OCI-LY1 (cell line): Measurements from ENCODE around the gene NCOA5.

Experiments used
- H2AFZ ChIP-seq: fragments of 200-600 bp; sonication (generic), shearing (Covaris generic); 2 replicates; pipeline ENCODE4 v1.6.0; 2014; ENCODE audit warnings: antibody characterized with exemption, mild to moderate bottlenecking, low read length
- H3F3A ChIP-seq: fragments of 200-600 bp; sonication (generic), shearing (Covaris generic); 2 replicates; pipeline ENCODE4 v1.6.0; 2014; ENCODE audit warnings: mild to moderate bottlenecking, antibody characterized with exemption, low read length, moderate library complexity; ENCODE audit not compliant: insufficient read depth
- H3K27ac ChIP-seq: fragments of 200-600 bp; sonication (generic); 2 replicates; pipeline ENCODE4 v1.5.1; 2014; ENCODE audit warnings: low read length, mixed run types, mild to moderate bottlenecking, low read depth; ENCODE audit not compliant: poor library complexity, severe bottlenecking
- H3K27me3 ChIP-seq: fragments of 200-600 bp; sonication (generic); 2 replicates; pipeline ENCODE4 v1.6.0; 2014; ENCODE audit warnings: antibody characterized with exemption, mild to moderate bottlenecking, low read length, moderate library complexity; ENCODE audit not compliant: insufficient read depth
- H3K36me3 ChIP-seq: fragments of 200-600 bp; sonication (generic); 2 replicates; pipeline ENCODE4 v1.6.1; 2014; ENCODE audit warnings: mild to moderate bottlenecking, antibody characterized with exemption, low read length, moderate library complexity, mixed read lengths; ENCODE audit not compliant: insufficient read depth
- H3K4me1 ChIP-seq: fragments of 200-600 bp; sonication (generic); 2 replicates; pipeline ENCODE4 v1.5.1; 2014; ENCODE audit warnings: mild to moderate bottlenecking, low read length, moderate library complexity; ENCODE audit not compliant: insufficient read depth, severe bottlenecking
- H3K4me2 ChIP-seq: fragments of 200-600 bp; sonication (generic), shearing (Covaris generic); 2 replicates; pipeline ENCODE4 v1.6.1; 2014; ENCODE audit warnings: low read length
- H3K4me3 ChIP-seq: fragments of 200-600 bp; sonication (generic); 2 replicates; pipeline ENCODE4 v1.5.1; 2014; ENCODE audit warnings: low read length, low read depth, mild to moderate bottlenecking, mixed read lengths; ENCODE audit not compliant: poor library complexity, severe bottlenecking
- H3K79me2 ChIP-seq: fragments of 200-600 bp; shearing (Covaris generic); 2 replicates; pipeline ENCODE4 v1.6.1; 2016; ENCODE audit warnings: mixed run types, low read length, mixed read lengths; ENCODE audit not compliant: insufficient read depth
- H3K9ac ChIP-seq: fragments of 200-600 bp; sonication (generic), shearing (Covaris generic); 2 replicates; pipeline ENCODE4 v1.6.1; 2014; ENCODE audit warnings: mild to moderate bottlenecking, low read length, mixed read lengths
- H3K9me2 ChIP-seq: fragments of 200-600 bp; sonication (generic), shearing (Covaris generic); 2 replicates; pipeline ENCODE4 v1.6.1; 2014; ENCODE audit warnings: low read depth, mild to moderate bottlenecking, low read length, mixed read lengths
- H3K9me3 ChIP-seq: fragments of 200-600 bp; shearing (Covaris generic); 2 replicates; pipeline ENCODE4 v1.6.1; 2014; ENCODE audit warnings: low read length, mixed read lengths
- H4K20me1 ChIP-seq: fragments of 200-600 bp; sonication (generic), shearing (Covaris generic); 2 replicates; pipeline ENCODE4 v1.6.0; 2016; ENCODE audit warnings: mild to moderate bottlenecking, low read length; ENCODE audit not compliant: insufficient read depth
- EZH2 ChIP-seq: fragments of 200-600 bp; sonication (generic), shearing (Covaris generic); IDR thresholded peaks from 2 replicates; pipeline ENCODE4 v1.8.0; 2017; ENCODE audit warnings: borderline replicate concordance, mixed run types, mild to moderate bottlenecking, antibody characterized with exemption, low read length, moderate library complexity, mixed read lengths
- TF ChIP-seq, protein P1 (sequence below): fragments of 200-600 bp; sonication (generic), shearing (Covaris generic); IDR thresholded peaks from 2 replicates; pipeline ENCODE4 v1.5.1; 2017; ENCODE audit warnings: mild to moderate bottlenecking, antibody characterized with exemption, low read length, moderate library complexity, mixed read lengths

Gene NCOA5

DNA sequence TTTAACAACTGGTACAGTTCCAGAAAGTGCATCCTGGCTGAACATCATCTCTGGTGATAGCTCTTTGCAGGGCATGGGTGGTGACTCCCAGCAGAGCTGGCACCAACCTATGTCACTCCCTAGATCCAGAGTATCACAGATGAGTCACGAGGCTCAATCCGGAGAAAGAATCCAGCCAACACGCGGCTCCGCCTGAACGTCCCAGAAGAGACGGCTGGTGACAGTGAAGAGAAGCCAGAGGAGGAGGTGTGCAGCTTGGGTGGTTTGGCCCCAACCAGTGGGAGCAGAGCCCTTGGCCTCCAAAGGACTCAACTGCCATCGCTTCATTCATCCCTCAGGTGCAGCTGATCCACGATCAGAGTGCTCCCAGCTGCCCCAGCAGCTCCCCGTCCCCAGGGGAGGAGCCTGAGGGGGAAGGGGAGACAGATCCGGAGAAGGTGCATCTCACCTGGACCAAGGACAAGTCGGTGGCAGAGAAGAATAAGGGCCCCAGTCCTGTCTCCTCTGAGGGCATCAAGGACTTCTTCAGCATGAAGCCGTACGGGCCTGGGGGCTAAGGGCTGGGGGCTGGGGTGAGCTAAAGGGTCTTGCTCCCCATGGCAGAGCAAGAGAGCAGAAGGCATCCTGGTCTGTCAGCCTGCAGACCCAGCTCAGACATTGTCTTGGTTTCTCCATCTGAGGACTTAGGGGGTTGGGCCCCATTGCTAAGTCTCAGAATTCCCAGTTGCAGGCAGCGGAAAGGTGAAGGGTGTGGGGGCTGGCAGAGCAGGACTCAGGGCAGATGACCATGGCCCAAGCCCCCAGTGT, 33.5 kb downstream of the NCOA5 start:
- Histone ChIP-seq H3K9ac (no peak overlapping the region), H2AFZ (no peak overlapping the region), H3K27me3 (no peaks in the 10 kb centered on the region), H3K4me1 (peaks cover 9% of the 10 kb centered on the region), H3K79me2 (no peaks in the 10 kb centered on the region), H3K4me3 (no peak overlapping the region), H4K20me1 (no peaks in the 10 kb centered on the region), H3K4me2 (no peak overlapping the region), H3F3A (no peaks in the 10 kb centered on the region), H3K9me3 (no peaks in the 10 kb centered on the region), H3K9me2 (no peaks in the 10 kb centered on the region), H3K36me3 (peaks cover 14% of the 10 kb centered on the region; the same call in 1 of the 2 replicates), H3K27ac (no peak overlapping the region)
- TF ChIP-seq, protein P1, sequence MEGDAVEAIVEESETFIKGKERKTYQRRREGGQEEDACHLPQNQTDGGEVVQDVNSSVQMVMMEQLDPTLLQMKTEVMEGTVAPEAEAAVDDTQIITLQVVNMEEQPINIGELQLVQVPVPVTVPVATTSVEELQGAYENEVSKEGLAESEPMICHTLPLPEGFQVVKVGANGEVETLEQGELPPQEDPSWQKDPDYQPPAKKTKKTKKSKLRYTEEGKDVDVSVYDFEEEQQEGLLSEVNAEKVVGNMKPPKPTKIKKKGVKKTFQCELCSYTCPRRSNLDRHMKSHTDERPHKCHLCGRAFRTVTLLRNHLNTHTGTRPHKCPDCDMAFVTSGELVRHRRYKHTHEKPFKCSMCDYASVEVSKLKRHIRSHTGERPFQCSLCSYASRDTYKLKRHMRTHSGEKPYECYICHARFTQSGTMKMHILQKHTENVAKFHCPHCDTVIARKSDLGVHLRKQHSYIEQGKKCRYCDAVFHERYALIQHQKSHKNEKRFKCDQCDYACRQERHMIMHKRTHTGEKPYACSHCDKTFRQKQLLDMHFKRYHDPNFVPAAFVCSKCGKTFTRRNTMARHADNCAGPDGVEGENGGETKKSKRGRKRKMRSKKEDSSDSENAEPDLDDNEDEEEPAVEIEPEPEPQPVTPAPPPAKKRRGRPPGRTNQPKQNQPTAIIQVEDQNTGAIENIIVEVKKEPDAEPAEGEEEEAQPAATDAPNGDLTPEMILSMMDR = no peak
- no peak for TF ChIP-seq EZH2

DNA sequence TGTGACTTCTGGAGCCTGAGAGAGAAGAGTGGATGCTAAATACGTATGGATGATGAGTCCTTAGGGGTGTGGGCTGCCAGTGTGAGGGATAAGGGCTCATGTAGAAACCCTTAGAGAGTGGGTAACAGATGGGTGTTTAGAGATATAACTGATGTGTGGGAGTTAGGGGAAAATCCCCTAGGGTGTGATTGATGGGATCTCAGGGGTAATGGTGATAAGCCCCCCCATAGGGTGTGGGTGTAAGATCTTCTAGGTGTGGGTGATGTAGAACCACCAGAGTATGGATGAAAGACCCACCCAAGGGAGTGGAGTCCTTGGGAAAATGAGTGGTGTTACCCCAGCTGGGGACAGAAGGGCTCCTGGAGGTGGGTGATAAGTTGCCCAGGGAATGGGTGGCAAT, 34.5 kb downstream of the NCOA5 start:
- H2AFZ ChIP-seq = no peak overlapping the region
- no peak overlapping the region for H3K27ac ChIP-seq
- H3K9ac ChIP-seq = no peak overlapping the region
- no peaks in the 10 kb centered on the region for H3K9me2 ChIP-seq
- H3K79me2 ChIP-seq = no peaks in the 10 kb centered on the region
- H3K4me2 ChIP-seq = no peak overlapping the region
- H3K9me3 ChIP-seq = no peaks in the 10 kb centered on the region
- peaks cover 6% of the 10 kb centered on the region; the same call in 1 of the 2 replicates for H3K36me3 ChIP-seq
- H3F3A ChIP-seq = no peaks in the 10 kb centered on the region
- no peaks in the 10 kb centered on the region for H3K27me3 ChIP-seq
- no peak overlapping the region for H3K4me3 ChIP-seq
- H4K20me1 ChIP-seq = no peaks in the 10 kb centered on the region
- H3K4me1 ChIP-seq = no peaks in the 10 kb centered on the region
- TF ChIP-seq, protein P1 = no peak
- TF ChIP-seq EZH2 = no peak

DNA sequence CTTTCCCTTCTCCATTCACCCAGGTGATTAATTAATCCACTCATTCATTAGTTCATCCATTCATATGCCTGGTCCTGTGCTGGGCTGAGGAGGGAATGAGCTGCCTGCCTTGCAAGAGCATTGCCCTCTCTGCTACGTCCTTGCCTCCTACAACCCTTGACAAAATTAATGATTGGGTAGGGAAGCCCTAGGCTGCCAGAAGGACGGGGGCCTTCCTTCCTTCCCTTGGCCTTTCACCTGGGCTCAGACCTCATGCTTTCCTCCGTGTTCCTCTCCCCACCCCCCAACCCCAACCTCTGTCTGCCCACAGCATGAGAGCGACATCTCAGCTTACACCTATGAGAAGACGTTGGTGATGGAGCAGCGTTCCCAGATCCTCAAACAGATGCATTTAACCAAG, 35.2 kb downstream of the NCOA5 start:
- Histone ChIP-seq H2AFZ (no peak overlapping the region), H3F3A (no peaks in the 10 kb centered on the region), H4K20me1 (no peaks in the 10 kb centered on the region), H3K4me2 (no peak overlapping the region), H3K9me2 (no peaks in the 10 kb centered on the region), H3K9me3 (no peaks in the 10 kb centered on the region), H3K27ac (no peak overlapping the region), H3K79me2 (no peaks in the 10 kb centered on the region), H3K36me3 (peaks cover 2% of the 10 kb centered on the region; the same call in 1 of the 2 replicates), H3K4me3 (no peak overlapping the region), H3K4me1 (no peaks in the 10 kb centered on the region), H3K27me3 (no peaks in the 10 kb centered on the region), H3K9ac (no peak overlapping the region)
- TF ChIP-seq, protein P1 = no peak
- TF ChIP-seq EZH2 = no peak
